ENCODE data around the gene MDK. TPM values are rescaled to one million over a fixed set of nuclear protein-coding genes. Genes with fewer than 3 reads are reported as not detected.

The MDK gene
- total and polyA plus RNA-seq, 10 donors: 16.2 to 52.8 (median 27.4) TPM

GRCh38 chr11:46391578-46392420 is 10.3 kb downstream of the MDK start, which contains the start of gene CHRM4:
CHRM4 (minus strand) TSS chr11:46391776; CDS start chr11:46386557, 5,219 bp downstream.
- Histone ChIP-seq H3K36me3 (peaks cover 0 to 16% (median 5%) of the 10 kb centered on the region in 6 donors), H3K27me3 (replicated peaks in 1 of 7) (peaks cover 11 to 70% (median 58%) of the 10 kb centered on the region in 7 donors), H3K9me3 (no peaks in the 10 kb centered on the region), H3K4me3 (peak within 1 kb of the TSS; percentile 8 to 67 (median 46)), H3K4me1 (peaks cover 25 to 67% (median 51%) of the 10 kb centered on the region in 6 donors), H3K27ac (peak within 1 kb of the TSS in 6 of 8 donors; percentile 43 to 74 (median 61))
- TF ChIP-seq POLR2A (IDR thresholded peaks at IDR 0.05) (no peak), POLR2AphosphoS5 (IDR thresholded peaks at IDR 0.05) (peak in 2 of 3 donors; percentile 47 to 53)
- TF ChIP-seq, protein P1, sequence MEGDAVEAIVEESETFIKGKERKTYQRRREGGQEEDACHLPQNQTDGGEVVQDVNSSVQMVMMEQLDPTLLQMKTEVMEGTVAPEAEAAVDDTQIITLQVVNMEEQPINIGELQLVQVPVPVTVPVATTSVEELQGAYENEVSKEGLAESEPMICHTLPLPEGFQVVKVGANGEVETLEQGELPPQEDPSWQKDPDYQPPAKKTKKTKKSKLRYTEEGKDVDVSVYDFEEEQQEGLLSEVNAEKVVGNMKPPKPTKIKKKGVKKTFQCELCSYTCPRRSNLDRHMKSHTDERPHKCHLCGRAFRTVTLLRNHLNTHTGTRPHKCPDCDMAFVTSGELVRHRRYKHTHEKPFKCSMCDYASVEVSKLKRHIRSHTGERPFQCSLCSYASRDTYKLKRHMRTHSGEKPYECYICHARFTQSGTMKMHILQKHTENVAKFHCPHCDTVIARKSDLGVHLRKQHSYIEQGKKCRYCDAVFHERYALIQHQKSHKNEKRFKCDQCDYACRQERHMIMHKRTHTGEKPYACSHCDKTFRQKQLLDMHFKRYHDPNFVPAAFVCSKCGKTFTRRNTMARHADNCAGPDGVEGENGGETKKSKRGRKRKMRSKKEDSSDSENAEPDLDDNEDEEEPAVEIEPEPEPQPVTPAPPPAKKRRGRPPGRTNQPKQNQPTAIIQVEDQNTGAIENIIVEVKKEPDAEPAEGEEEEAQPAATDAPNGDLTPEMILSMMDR (IDR thresholded peaks at IDR 0.05 in 8 of 11, conservative IDR thresholded peaks at IDR 0.05 in 3 of 11): peak in 4 of 11 experiments; percentile 10 to 49 (median 32)
- 0 to 10% (median 1%) methylated on average over 2 to 123 of the region's 123 CpGs for WGBS, 5 donors
- peak; percentile 75 for DNase-seq
- intact Hi-C loops (cut with DNase I; ENCODE audit: low total_unique reads): no loop called here

GRCh38 chr11:46392421-46393230 is 11.2 kb downstream of the MDK start:
- TF ChIP-seq, protein P1 (IDR thresholded peaks at IDR 0.05 in 8 of 11, conservative IDR thresholded peaks at IDR 0.05 in 3 of 11): no peak
- TF ChIP-seq POLR2AphosphoS5 (IDR thresholded peaks at IDR 0.05): peak; percentile 31 to 84 (median 50)
- 2 to 7% (median 4%) methylated on average over 36 to 71 of the region's 71 CpGs for WGBS, 5 donors
- peak; percentile 95 for DNase-seq
- peak overlapping the region; percentile 8 to 67 (median 46) for H3K4me3 ChIP-seq
- H3K27ac ChIP-seq: peak overlapping the region in 6 of 8 donors; percentile 43 to 74 (median 61)
- intact Hi-C loops (cut with DNase I; ENCODE audit: low total_unique reads): no loop called here
- H3K9me3 ChIP-seq: no peaks in the 10 kb centered on the region
- peaks cover 11 to 62% (median 50%) of the 10 kb centered on the region in 7 donors for H3K27me3 ChIP-seq (replicated peaks in 1 of 7)
- peaks cover 0 to 24% (median 13%) of the 10 kb centered on the region in 6 donors for H3K36me3 ChIP-seq
- peaks cover 25 to 63% (median 49%) of the 10 kb centered on the region in 6 donors for H3K4me1 ChIP-seq

DNA sequence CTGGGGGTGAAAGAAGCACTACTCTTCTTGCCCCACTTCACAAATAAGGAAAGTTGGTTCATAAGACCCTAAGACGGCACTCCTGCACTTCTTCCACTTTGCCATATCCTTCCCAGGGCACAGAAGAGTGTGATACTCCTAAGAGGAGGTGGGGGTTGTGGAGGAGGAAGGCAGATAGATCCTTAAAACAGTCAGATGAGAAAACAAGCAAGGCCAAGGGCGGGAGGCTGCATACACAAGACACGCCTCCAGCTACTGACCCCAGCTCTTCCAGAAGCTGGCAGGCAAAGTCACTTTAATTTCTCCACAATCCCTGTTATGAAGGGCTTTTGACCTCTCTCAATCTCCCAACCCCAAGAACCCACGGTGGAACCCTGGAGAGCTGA is 11.8 kb downstream of the MDK start:
- peaks cover 11 to 56% (median 44%) of the 10 kb centered on the region in 7 donors for H3K27me3 ChIP-seq (replicated peaks in 1 of 7)
- no peak for DNase-seq
- H3K4me3 ChIP-seq: peak overlapping the region in 4 of 8 donors; percentile 39 to 67 (median 46)
- peaks cover 0 to 30% (median 19%) of the 10 kb centered on the region in 6 donors for H3K36me3 ChIP-seq
- intact Hi-C loops (cut with DNase I; ENCODE audit: low total_unique reads): no loop called here
- H3K4me1 ChIP-seq: peaks cover 25 to 57% (median 46%) of the 10 kb centered on the region in 6 donors
- TF ChIP-seq POLR2A (IDR thresholded peaks at IDR 0.05) (no peak), POLR2AphosphoS5 (IDR thresholded peaks at IDR 0.05) (peak in 1 of 3 donors; percentile 5)
- H3K27ac ChIP-seq: peak overlapping the region in 3 of 8 donors; percentile 61 to 74 (median 73)
- H3K9me3 ChIP-seq: no peaks in the 10 kb centered on the region
- 52 to 71% (median 58%) methylated on average over 4 of the region's 4 CpGs for WGBS, 5 donors

- intact Hi-C loops (cut with DNase I; ENCODE audit: low total_unique reads): no loop called here
- no peak overlapping the region for H3K4me3 ChIP-seq
- TF ChIP-seq POLR2A (IDR thresholded peaks at IDR 0.05) (no peak), POLR2AphosphoS5 (IDR thresholded peaks at IDR 0.05) (no peak)
- TF ChIP-seq, protein P1 (IDR thresholded peaks at IDR 0.05 in 8 of 11, conservative IDR thresholded peaks at IDR 0.05 in 3 of 11): no peak
- no peaks in the 10 kb centered on the region for H3K9me3 ChIP-seq
- 66 to 81% (median 73%) methylated on average over 4 of the region's 4 CpGs for WGBS, 5 donors
- DNase-seq: no peak
- no peak overlapping the region for H3K27ac ChIP-seq
- peaks cover 25 to 52% (median 43%) of the 10 kb centered on the region in 6 donors for H3K4me1 ChIP-seq
- H3K36me3 ChIP-seq: peaks cover 0 to 35% (median 19%) of the 10 kb centered on the region in 6 donors
- peaks cover 11 to 50% (median 40%) of the 10 kb centered on the region in 7 donors for H3K27me3 ChIP-seq (replicated peaks in 1 of 7)
These were observed 12.3 kb downstream of the MDK start for GRCh38 chr11:46393759-46394158.
